ENCODE measurements around the gene ECD.
A peak's percentile ranks its signal among the peaks of the same experiment; 100 is the strongest.
"Not testable (repeated sequence)": the region's sequence is repeated elsewhere in the genome, so short reads cannot be mapped to it uniquely, and the experiment has no call there.

Gene ECD

GRCh38 chr10:73156054-73156453 lies 11.8 kb downstream of the ECD start:
- DNase-seq, result no peak

- no peak for DNase-seq
Measured at GRCh38 chr10:73152009-73152408, 15.8 kb downstream of the ECD start.

- DNase-seq, result not testable (repeated sequence)
Measured at GRCh38 chr10:73150633-73151413, 17.0 kb downstream of the ECD start.

GRCh38 chr10:73141603-73142002 lies 26.2 kb downstream of the ECD start:
- no peak for DNase-seq

- DNase-seq, result no peak
Measured at GRCh38 chr10:73139251-73139650, 28.6 kb downstream of the ECD start.

- no peak for DNase-seq
Measured at GRCh38 chr10:73136627-73137026, 31.2 kb downstream of the ECD start.

- no peak for DNase-seq
Measured at GRCh38 chr10:73134727-73135126, 33.1 kb downstream of the ECD start.

GRCh38 chr10:73131913-73132686 lies 35.7 kb downstream of the ECD start:
- DNase-seq, result no peak

- peak; percentile 89 for DNase-seq
Measured at GRCh38 chr10:73131301-73131700, 36.5 kb downstream of the ECD start.

GRCh38 chr10:73126343-73126742 lies 41.5 kb downstream of the ECD start:
- no peak for DNase-seq

GRCh38 chr10:73119952-73120351 lies 47.9 kb downstream of the ECD start:
- no peak for DNase-seq

- DNase-seq, result no peak
Measured at GRCh38 chr10:73119457-73119856, 48.4 kb downstream of the ECD start.

- DNase-seq, result no peak
Measured at GRCh38 chr10:73117976-73118743, 49.6 kb downstream of the ECD start.

- DNase-seq, result no peak
Measured at GRCh38 chr10:73116017-73116416, 51.8 kb downstream of the ECD start.

GRCh38 chr10:73113551-73113950 lies 54.3 kb downstream of the ECD start:
- no peak for DNase-seq

- DNase-seq, result not testable (repeated sequence)
Measured at GRCh38 chr10:73112032-73112431, 55.8 kb downstream of the ECD start.

- peak; percentile 54 for DNase-seq
Measured at GRCh38 chr10:73110345-73110849, 57.4 kb downstream of the ECD start, which contains the start of gene NUDT13. TSS of gene NUDT13 (plus strand) at chr10:73110455. CDS start at chr10:73114366, 3,911 bp downstream.

GRCh38 chr10:73109248-73109652 lies 58.6 kb downstream of the ECD start:
- not testable (repeated sequence) for DNase-seq

GRCh38 chr10:73106301-73106700 lies 61.5 kb downstream of the ECD start:
- no peak for DNase-seq

GRCh38 chr10:73099141-73099540 lies 68.7 kb downstream of the ECD start:
- DNase-seq, result no peak

GRCh38 chr10:73097305-73097670 lies 70.5 kb downstream of the ECD start:
- DNase-seq, result no peak

- DNase-seq, result peak; percentile 96
Measured at GRCh38 chr10:73096449-73097304, 71.1 kb downstream of the ECD start, which contains the start of gene P4HA1. TSS of gene P4HA1 (minus strand) at chr10:73096866. CDS start at chr10:73074883, 21,983 bp downstream.
